Ishikawa (cell line): Measurements from ENCODE around the gene PDE11A.

ENCODE experiments used
- CEBPB ChIP-seq: IDR thresholded peaks from 2 replicates; pipeline ENCODE4 v1.6.1; 2012
- EP300 ChIP-seq: IDR thresholded peaks from 2 replicates; pipeline ENCODE4 v1.6.1; 2012; ENCODE audit warnings: borderline replicate concordance
- FOXM1 ChIP-seq: IDR thresholded peaks from 2 replicates; pipeline ENCODE4 v1.6.1; 2012; ENCODE audit warnings: low read depth, borderline replicate concordance
- NFIC ChIP-seq: IDR thresholded peaks from 2 replicates; pipeline ENCODE4 v1.6.1; 2012
- RAD21 ChIP-seq: IDR thresholded peaks from 2 replicates; pipeline ENCODE4 v1.6.1; 2012; ENCODE audit warnings: low read depth
- TAF1 ChIP-seq: IDR thresholded peaks from 2 replicates; pipeline ENCODE4 v1.6.1; 2012; ENCODE audit warnings: low read depth, mild to moderate bottlenecking
- TEAD4 ChIP-seq: IDR thresholded peaks from 2 replicates; pipeline ENCODE4 v1.6.1; 2012
- YY1 ChIP-seq: IDR thresholded peaks from 2 replicates; pipeline ENCODE4 v1.6.1; 2012; ENCODE audit warnings: low read depth
- ZBTB7A ChIP-seq: IDR thresholded peaks from 2 replicates; pipeline ENCODE4 v1.6.1; 2012; ENCODE audit warnings: low read depth
- TF ChIP-seq, protein P1 (sequence below): IDR thresholded peaks from 2 replicates; pipeline ENCODE4 v1.6.1; 2012
- TF ChIP-seq, protein P2 (sequence below): IDR thresholded peaks from 2 replicates; pipeline ENCODE4 v1.6.1; 2012
- TF ChIP-seq, protein P3 (sequence below): IDR thresholded peaks from 2 replicates; pipeline ENCODE4 v1.6.1; 2012; ENCODE audit warnings: low read depth, mild to moderate bottlenecking

- TF ChIP-seq EP300 (no peak), CEBPB (no peak), FOXM1 (no peak), NFIC (no peak), RAD21 (peak; percentile 65), YY1 (no peak), TAF1 (no peak), TEAD4 (no peak), ZBTB7A (no peak)
- TF ChIP-seq, protein P1, sequence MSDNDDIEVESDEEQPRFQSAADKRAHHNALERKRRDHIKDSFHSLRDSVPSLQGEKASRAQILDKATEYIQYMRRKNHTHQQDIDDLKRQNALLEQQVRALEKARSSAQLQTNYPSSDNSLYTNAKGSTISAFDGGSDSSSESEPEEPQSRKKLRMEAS: no peak
- TF ChIP-seq, protein P2, sequence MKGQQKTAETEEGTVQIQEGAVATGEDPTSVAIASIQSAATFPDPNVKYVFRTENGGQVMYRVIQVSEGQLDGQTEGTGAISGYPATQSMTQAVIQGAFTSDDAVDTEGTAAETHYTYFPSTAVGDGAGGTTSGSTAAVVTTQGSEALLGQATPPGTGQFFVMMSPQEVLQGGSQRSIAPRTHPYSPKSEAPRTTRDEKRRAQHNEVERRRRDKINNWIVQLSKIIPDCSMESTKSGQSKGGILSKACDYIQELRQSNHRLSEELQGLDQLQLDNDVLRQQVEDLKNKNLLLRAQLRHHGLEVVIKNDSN: no peak
- TF ChIP-seq, protein P3, sequence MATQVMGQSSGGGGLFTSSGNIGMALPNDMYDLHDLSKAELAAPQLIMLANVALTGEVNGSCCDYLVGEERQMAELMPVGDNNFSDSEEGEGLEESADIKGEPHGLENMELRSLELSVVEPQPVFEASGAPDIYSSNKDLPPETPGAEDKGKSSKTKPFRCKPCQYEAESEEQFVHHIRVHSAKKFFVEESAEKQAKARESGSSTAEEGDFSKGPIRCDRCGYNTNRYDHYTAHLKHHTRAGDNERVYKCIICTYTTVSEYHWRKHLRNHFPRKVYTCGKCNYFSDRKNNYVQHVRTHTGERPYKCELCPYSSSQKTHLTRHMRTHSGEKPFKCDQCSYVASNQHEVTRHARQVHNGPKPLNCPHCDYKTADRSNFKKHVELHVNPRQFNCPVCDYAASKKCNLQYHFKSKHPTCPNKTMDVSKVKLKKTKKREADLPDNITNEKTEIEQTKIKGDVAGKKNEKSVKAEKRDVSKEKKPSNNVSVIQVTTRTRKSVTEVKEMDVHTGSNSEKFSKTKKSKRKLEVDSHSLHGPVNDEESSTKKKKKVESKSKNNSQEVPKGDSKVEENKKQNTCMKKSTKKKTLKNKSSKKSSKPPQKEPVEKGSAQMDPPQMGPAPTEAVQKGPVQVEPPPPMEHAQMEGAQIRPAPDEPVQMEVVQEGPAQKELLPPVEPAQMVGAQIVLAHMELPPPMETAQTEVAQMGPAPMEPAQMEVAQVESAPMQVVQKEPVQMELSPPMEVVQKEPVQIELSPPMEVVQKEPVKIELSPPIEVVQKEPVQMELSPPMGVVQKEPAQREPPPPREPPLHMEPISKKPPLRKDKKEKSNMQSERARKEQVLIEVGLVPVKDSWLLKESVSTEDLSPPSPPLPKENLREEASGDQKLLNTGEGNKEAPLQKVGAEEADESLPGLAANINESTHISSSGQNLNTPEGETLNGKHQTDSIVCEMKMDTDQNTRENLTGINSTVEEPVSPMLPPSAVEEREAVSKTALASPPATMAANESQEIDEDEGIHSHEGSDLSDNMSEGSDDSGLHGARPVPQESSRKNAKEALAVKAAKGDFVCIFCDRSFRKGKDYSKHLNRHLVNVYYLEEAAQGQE: no peak
Measured at GRCh38 chr2:177906041-177906718, 166.4 kb downstream of the PDE11A start.
